GOT3 (cell line): ENCODE data around the gene TAL1.

ENCODE experiments used
- DNase-seq: peaks from one replicate; lab custom pipeline; 2025; ENCODE audit warnings: mixed read lengths; lab: John Stamatoyannopoulos, UW

Gene TAL1

GRCh38 chr1:47187231-47187925, 44.6 kb downstream of the TAL1 start:
- no peak for DNase-seq

GRCh38 chr1:47186267-47187185, 45.5 kb downstream of the TAL1 start:
- no peak for DNase-seq

- DNase-seq, result no peak
Observed at GRCh38 chr1:47184822-47185677, 47.0 kb downstream of the TAL1 start.

- DNase-seq, result no peak
Observed at GRCh38 chr1:47184090-47184821, 47.8 kb downstream of the TAL1 start.

GRCh38 chr1:47183308-47184089, 48.5 kb downstream of the TAL1 start:
- no peak for DNase-seq

GRCh38 chr1:47182676-47183235, 49.3 kb downstream of the TAL1 start:
- no peak for DNase-seq

- DNase-seq, result no peak
Observed at GRCh38 chr1:47181955-47182675, 49.9 kb downstream of the TAL1 start.

- no peak for DNase-seq
Observed at GRCh38 chr1:47181095-47181954, 50.7 kb downstream of the TAL1 start.

- DNase-seq, result no peak
Observed at GRCh38 chr1:47180603-47181094, 51.4 kb downstream of the TAL1 start.

- no peak for DNase-seq
Observed at GRCh38 chr1:47179988-47180563, 51.9 kb downstream of the TAL1 start.

GRCh38 chr1:47179017-47179987, 52.7 kb downstream of the TAL1 start:
- DNase-seq, result peak; percentile 78

- DNase-seq, result no peak
Observed at GRCh38 chr1:47178654-47179016, 53.4 kb downstream of the TAL1 start.

- DNase-seq, result no peak
Observed at GRCh38 chr1:47178020-47178419, 54.0 kb downstream of the TAL1 start.

- no peak for DNase-seq
Observed at GRCh38 chr1:47175227-47175934, 56.6 kb downstream of the TAL1 start.

GRCh38 chr1:47174656-47175020, 57.4 kb downstream of the TAL1 start:
- DNase-seq, result no peak

GRCh38 chr1:47172782-47173181, 59.2 kb downstream of the TAL1 start:
- DNase-seq, result no peak
